HepG2 (cell line): ENCODE data around the gene PLCB4.

ENCODE experiments used
- ZBTB1 ChIP-seq: sonication (generic); formaldehyde crosslinking; IDR thresholded peaks from 2 replicates; pipeline ENCODE4 v1.4.0; 2020; ENCODE audit warnings: missing genetic modification reagents, borderline replicate concordance
- ZNF335 ChIP-seq: sonication (generic); formaldehyde crosslinking; IDR thresholded peaks from 2 replicates; pipeline ENCODE4 v1.4.0; 2020; ENCODE audit warnings: missing genetic modification reagents

- no peak for TF ChIP-seq ZBTB1 (CRISPR knock-in tag)
- TF ChIP-seq ZNF335 (CRISPR knock-in tag) = no peak
Measured at GRCh38 chr20:9230406-9230805, 161.5 kb downstream of the PLCB4 start.
